Activated naive CD8-positive, alpha-beta T cell (primary cell): Measurements from ENCODE around the gene SLC23A1.
"Not testable (repeated sequence)": the region's sequence is repeated elsewhere in the genome, so short reads cannot be mapped to it uniquely, and the experiment has no call there.

Experiments
- H3K27ac Mint-ChIP-seq: one replicate; pipeline ENCODE4 v1.8.0; 2021; ENCODE audit warnings: mixed read lengths
- H3K27me3 Mint-ChIP-seq: one replicate; pipeline ENCODE4 v1.8.0; 2021; ENCODE audit warnings: mixed read lengths
- H3K36me3 Mint-ChIP-seq: one replicate; pipeline ENCODE4 v1.8.0; 2021; ENCODE audit warnings: mixed read lengths
- H3K4me1 Mint-ChIP-seq: one replicate; pipeline ENCODE4 v1.8.0; 2021; ENCODE audit warnings: low read depth, mixed read lengths
- H3K4me3 Mint-ChIP-seq: one replicate; pipeline ENCODE4 v1.8.0; 2021; ENCODE audit warnings: mild to moderate bottlenecking, mixed read lengths
- H3K9me3 Mint-ChIP-seq: one replicate; pipeline ENCODE4 v1.8.0; 2021; ENCODE audit warnings: low read depth, mixed read lengths

Gene SLC23A1

DNA sequence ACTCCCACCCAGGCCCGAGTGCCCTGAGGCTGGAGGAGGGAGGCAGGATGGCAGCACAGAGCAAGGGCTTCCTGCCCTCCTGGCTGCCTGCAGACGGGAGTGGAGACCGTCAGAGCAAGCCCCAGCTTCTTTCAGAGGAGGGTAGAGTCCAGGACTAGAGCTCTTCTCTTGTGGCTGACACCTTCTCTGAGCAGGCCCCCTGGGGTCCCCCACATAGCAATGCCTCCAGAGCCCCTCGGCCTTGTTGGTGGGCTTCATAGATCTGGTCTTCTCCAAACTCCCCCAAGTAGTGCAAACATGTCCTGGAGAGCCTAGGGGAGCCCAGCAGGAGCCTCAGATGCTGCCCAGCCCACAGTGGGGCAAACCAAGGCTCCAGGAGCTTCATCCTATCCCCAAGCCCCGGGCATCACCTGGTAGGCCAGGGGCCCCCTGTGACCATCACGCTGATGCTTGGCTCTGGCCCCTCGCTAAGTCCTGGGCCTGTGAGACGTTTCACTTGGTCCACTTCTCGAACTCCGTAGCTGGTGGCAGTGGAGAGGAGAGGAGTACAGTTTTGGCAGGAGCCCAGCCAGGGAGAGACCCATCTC lies 4.6 kb upstream of the SLC23A1 start:
- Mint-ChIP-seq H3K36me3 (no peaks in the 10 kb centered on the region), H3K27me3 (no peaks in the 10 kb centered on the region), H3K4me1 (peaks cover 54% of the 10 kb centered on the region), H3K27ac (no peak overlapping the region), H3K9me3 (no peaks in the 10 kb centered on the region), H3K4me3 (no peak overlapping the region)

DNA sequence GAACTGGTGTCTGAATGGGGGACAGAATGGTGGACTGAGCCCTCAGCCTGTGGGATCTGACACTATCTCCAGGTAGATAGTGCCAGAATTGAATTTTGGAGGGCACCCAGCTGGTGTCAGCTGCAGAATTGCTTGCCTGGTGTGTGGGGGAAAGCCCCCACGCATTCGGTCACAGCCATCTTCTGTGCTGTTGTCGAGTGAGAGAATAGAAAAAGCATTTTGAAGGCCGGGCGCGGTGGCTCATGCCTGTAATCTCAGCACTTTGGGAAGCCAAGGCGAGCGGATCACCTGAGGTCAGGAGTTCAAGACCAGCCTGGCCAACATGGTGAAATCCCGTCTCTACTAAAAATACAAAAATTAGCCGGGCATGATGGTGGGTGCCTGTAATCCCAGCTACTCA lies 3.9 kb upstream of the SLC23A1 start:
- not testable (repeated sequence) for H3K9me3 Mint-ChIP-seq, H3K36me3 Mint-ChIP-seq, H3K4me3 Mint-ChIP-seq, H3K27me3 Mint-ChIP-seq
- H3K27ac Mint-ChIP-seq: peak overlapping the region; percentile 34
- H3K4me1 Mint-ChIP-seq: peaks cover 53% of the 10 kb centered on the region

DNA sequence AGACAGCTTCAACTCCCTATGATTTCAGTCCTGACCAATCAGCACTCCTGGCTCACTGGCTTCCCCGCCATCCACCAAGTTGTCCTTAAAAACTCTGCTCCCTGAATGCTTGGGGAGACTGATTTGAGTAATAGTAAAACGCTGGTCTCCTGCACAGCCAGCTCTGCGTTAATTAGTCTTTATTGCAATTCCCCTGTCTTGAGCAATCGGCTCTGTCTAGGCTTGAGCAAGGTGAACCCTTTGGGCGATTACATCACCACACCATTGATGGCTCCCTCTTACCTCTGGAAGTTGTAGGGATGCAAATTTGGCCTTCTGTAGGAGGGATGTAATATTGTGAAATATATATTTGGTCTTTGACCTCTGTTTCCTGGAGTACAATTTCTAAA lies 2.9 kb upstream of the SLC23A1 start:
- H3K4me1 Mint-ChIP-seq: peaks cover 45% of the 10 kb centered on the region
- H3K27ac Mint-ChIP-seq: peak overlapping the region; percentile 34
- H3K36me3 Mint-ChIP-seq: no peaks in the 10 kb centered on the region
- H3K4me3 Mint-ChIP-seq: no peak overlapping the region
- H3K9me3 Mint-ChIP-seq: no peaks in the 10 kb centered on the region
- H3K27me3 Mint-ChIP-seq: no peaks in the 10 kb centered on the region

DNA sequence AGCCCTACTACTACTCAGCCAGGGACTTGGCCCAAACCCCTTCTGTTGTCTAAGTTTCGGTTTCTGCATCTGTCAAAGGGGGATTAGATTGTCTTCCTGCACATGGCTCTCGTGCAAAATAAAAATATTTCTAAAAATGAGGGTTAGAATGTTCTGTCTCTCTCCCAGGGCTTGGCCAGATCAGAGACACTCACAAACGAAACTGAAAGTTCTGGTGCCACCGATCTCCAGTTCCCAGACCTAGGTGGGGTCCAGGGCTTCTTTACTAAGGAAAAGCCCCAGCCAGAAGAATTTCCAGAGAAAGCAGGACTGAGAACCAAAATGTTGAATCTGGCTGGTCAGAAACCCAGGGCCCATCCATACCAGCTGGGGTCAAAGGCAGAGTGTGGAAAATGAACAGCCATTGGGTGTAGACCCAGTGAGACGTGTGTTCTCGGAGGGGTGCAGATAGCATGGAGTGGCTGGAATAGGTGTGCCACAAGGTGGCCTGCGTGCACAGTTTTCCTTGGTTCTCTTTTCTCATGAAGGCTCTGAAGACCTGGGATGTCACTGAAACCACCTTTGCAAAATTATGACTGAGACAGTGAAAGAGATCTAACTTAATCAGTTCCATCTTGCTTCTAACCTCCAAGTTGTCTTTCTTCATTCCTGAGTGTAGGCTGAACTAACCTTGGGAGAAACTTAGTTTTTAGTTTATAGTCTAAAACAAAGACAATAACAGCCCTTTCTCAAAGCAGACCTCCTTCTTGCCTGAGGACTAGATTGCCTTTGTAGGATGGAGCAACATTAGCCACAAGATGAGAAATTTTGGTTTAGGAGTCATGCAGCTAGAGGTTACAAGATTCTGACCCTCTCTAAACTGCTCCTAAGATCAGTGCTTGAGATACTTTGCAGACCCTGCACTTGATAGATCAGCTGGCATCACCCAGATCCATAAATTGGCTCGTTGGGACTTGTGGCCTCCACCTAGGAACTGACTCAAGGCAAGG lies 2.3 kb upstream of the SLC23A1 start:
- H3K36me3 Mint-ChIP-seq: no peaks in the 10 kb centered on the region
- peaks cover 39% of the 10 kb centered on the region for H3K4me1 Mint-ChIP-seq
- no peaks in the 10 kb centered on the region for H3K27me3 Mint-ChIP-seq
- H3K4me3 Mint-ChIP-seq: peak overlapping the region; percentile 84
- peak overlapping the region; percentile 79 for H3K27ac Mint-ChIP-seq
- H3K9me3 Mint-ChIP-seq: no peaks in the 10 kb centered on the region

DNA sequence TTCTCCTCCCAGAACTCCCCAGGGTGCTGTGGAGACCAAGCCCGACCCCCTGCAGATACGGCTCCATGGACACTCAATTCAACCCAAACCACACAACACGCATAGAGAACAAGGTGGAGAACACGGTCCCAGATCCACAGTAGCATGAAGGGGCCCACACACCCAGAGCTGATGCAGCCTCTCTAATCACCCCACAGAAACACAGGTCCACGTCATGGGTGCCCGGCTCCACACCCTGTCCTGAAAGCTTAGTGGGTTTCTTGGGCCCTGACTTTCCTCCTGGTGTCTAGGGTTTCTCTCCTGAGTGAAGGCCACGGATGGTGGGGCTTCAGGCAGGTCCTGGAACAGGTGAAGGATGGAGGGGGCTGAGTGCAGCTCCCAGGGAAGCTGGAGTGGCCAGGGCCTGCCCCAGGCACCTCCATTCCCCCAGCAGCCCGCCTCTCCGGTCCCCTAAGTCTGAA lies 1.5 kb upstream of the SLC23A1 start:
- H3K4me3 Mint-ChIP-seq: peak overlapping the region; percentile 84
- peak overlapping the region; percentile 79 for H3K27ac Mint-ChIP-seq
- peaks cover 32% of the 10 kb centered on the region for H3K4me1 Mint-ChIP-seq
- H3K27me3 Mint-ChIP-seq: no peaks in the 10 kb centered on the region
- H3K9me3 Mint-ChIP-seq: no peaks in the 10 kb centered on the region
- no peaks in the 10 kb centered on the region for H3K36me3 Mint-ChIP-seq

DNA sequence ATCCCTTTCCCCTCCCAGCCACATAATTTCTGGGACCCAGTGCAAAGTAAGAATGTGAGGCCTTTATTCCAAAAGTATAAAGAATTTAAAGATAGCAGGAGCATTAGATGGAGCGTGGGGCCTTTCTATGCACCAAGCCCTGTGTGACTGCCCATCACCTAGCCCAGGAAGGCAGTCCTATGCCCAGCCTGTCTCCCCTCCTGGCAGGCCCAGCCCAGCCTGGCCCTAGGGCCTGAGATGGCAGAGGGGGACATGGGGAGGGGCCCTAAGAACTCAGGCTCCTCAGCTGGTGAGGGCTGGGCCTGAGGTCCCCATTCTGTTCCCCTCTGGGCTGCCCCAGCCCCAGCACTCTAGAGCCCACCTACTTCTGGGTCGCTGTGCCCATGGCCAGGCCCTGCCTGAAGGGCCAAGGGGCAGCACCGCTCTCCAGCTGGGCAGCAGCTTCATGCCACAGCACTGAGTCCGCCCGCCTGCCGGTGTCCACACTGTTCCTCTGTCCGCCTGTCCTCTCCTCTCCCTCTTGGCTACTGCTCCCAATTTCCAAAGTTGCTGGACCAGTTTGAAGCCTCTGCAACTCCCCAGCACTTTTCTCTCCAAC lies 995 bp upstream of the SLC23A1 start:
- Mint-ChIP-seq H3K4me1 (peaks cover 28% of the 10 kb centered on the region), H3K27me3 (no peaks in the 10 kb centered on the region), H3K9me3 (no peaks in the 10 kb centered on the region), H3K27ac (peak overlapping the region; percentile 79), H3K4me3 (no peak overlapping the region), H3K36me3 (no peaks in the 10 kb centered on the region)

DNA sequence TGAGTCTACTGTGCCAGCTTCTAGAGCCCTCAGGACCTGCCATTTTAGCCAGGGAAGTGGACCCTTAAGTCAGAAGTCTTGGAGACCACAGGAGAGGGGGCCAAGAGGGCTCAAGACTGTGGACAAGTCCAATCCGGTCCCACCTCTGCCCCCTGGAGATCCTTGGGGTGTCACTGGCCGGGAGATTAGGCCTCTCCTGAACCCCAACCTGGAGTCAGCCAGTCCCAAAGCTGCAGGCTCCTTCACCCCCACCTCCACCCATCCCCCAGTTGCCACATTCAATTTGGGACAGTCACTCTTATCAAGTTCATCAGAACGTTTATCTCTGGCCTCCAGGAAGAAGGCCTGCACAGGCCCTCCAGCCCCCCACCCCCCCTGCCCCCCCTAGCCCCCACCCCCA lies 290 bp downstream of the SLC23A1 start:
- H3K4me1 Mint-ChIP-seq: peaks cover 22% of the 10 kb centered on the region
- H3K36me3 Mint-ChIP-seq: no peaks in the 10 kb centered on the region
- H3K4me3 Mint-ChIP-seq: no peak overlapping the region
- H3K9me3 Mint-ChIP-seq: no peaks in the 10 kb centered on the region
- H3K27me3 Mint-ChIP-seq: no peaks in the 10 kb centered on the region
- no peak overlapping the region for H3K27ac Mint-ChIP-seq

DNA sequence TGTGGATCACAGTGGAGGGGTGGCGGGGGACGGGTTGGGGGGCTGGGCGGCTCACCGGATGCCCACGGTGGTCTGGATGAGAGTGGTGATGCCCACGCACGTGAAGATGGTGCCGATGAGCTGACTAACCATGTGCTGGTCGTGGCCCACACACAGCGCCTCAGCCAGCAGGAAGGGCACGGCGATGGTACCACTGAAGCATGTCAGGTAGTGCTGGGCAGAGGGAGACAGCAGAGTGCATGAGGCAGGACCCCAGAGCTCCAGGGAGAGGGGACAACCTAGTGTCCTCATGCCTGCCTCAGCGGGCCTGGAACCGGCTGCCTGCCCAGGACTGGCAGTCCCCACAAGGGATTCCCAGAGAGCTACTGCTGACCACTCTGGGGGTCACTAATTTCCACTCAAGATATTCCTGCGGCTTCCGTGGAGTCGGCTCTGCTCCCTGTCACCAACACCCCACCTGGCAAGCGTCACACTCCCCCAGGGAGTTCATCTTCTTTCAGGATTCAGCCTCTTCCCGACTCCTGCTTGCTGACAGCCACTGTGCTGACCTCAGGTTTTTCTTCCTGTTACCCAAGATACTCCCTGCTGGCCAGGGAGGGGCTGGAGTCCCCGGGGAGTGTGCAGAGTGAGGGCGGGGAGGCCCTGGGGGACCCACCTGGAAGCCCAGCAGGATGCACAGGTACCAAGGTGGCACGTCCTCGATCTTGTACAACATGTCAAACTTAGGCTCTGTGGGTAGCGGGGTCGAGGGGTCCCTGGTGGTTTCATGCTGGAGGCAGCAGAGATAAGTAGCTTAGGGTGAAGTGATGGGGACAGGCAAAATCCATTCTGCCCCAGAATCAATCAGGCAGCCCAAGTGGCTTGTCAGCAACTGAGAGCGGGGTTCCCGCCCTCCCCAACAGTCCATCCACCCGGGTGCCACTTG lies 998 bp downstream of the SLC23A1 start:
- no peaks in the 10 kb centered on the region for H3K27me3 Mint-ChIP-seq
- H3K9me3 Mint-ChIP-seq: no peaks in the 10 kb centered on the region
- no peak overlapping the region for H3K27ac Mint-ChIP-seq
- H3K36me3 Mint-ChIP-seq: no peaks in the 10 kb centered on the region
- no peak overlapping the region for H3K4me3 Mint-ChIP-seq
- H3K4me1 Mint-ChIP-seq: peaks cover 22% of the 10 kb centered on the region

DNA sequence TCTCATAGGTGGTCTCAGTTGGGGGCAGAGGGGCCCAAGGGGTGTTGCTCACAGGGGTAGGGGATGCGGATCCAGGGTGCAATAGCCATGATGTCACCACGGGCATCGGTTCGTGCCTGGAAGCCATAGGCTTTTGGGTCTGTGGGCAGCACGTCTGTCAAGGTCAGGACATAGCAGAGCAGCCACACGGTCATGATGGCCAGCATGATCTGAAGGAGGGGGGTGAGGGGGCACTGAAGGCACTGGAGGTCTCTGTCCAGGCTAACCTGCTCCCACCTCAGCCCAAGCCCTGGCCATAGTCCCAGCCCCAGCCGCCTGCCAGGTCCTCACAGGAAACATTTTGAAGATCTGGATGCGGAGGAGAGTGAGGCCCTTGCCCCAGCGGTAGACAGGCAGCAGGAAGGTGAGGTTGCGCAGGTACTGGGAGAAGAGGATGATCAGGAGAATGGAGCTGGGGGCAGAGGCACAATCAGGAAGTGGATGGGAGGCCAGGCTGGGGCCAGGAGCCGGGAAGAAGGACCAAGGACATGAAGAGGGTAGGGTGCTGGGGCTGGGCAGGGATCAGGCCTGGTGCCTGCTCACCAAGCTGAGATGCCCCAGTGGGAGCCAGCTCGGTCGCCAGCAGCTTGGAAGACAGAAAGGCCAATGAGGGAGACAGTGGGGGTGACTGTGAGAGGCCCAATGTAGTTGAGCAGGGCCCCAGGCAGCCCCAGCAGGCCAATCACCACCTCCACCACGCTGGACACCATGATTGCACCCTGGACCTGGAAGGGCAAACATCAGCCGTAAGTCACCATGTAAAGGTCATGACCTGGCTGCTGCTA lies 3.3 kb downstream of the SLC23A1 start:
- Mint-ChIP-seq H3K4me1 (peaks cover 7% of the 10 kb centered on the region), H3K27ac (no peak overlapping the region), H3K4me3 (no peak overlapping the region), H3K36me3 (peaks cover 2% of the 10 kb centered on the region), H3K27me3 (no peaks in the 10 kb centered on the region), H3K9me3 (no peaks in the 10 kb centered on the region)

DNA sequence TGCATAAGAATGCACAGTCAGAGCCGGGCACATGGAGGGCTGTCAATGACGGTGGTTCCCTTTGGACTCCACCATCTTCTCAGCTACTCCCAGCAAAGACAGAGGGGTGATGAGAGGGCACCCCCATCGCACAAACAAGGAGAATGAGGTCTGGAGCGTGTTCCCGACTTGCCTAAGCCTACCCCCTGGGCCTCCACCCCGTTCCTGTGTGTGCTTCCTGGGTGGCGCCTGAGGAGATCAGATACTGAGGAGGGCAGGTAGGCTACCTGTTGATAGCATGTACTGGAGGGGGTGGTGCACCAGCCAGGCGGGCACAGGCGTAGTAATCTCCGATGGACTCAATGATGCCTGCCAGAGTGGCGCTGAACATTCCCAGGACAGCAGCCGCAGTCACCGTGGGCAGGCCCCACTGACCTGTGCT lies 4.1 kb downstream of the SLC23A1 start:
- H3K36me3 Mint-ChIP-seq: peaks cover 2% of the 10 kb centered on the region
- no peak overlapping the region for H3K27ac Mint-ChIP-seq
- no peaks in the 10 kb centered on the region for H3K27me3 Mint-ChIP-seq
- H3K9me3 Mint-ChIP-seq: no peaks in the 10 kb centered on the region
- no peaks in the 10 kb centered on the region for H3K4me1 Mint-ChIP-seq
- no peak overlapping the region for H3K4me3 Mint-ChIP-seq

DNA sequence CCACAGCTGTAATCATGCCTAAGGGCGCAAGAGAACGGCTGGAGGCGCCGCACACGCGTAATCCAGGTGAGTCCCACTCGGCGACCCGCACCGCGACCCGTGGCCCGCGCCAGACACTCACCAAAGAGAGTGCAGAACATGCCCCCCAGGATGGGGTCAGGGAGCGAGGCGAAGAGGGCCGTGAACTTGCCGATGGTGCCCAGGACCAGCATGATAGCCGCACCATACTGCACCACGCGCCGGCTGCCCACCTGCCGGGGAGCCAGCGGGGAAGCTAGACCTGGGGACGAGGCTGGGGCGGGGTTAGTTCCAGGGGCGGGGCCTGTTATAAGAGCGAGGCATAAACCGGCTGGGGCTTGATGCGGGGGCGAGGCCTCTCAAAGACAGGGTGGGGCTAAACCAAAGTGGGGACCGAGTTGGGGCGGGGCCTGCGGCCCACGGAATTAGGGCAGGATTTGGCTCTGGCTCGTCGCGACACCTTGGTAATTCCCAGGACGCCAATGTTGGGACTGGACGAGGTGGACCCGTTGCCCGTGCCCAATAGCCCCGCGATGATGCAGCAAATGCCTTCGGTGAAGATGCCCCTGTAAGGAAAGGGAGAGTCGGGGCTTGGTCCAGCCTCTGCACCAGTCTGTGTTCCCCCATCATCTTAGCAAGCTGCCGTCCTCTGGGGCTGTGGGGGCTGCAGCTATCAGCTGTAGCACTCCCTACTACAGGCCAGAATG lies 4.8 kb downstream of the SLC23A1 start:
- Mint-ChIP-seq H3K9me3 (no peaks in the 10 kb centered on the region), H3K4me1 (no peaks in the 10 kb centered on the region), H3K36me3 (peaks cover 2% of the 10 kb centered on the region), H3K27me3 (no peaks in the 10 kb centered on the region), H3K4me3 (no peak overlapping the region), H3K27ac (no peak overlapping the region)

DNA sequence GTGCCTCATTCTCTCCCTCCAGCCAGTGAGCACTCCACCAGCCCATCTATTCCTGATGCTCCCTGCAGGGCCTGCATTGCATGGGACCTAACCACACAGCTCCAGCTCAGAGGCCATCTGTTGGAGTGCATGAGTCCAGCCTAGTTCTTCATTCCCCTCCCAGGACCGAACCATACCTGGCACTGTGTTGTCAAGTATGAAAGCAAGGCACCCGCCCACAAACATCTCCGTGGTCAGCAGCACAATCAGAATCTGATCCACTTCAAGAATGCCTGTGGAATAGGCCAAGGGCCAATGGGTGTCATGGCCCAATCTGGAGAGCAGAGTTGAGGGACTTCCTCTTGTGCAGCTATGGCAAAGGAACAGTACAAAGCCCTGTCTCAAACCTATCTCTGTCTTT lies 5.9 kb downstream of the SLC23A1 start:
- Mint-ChIP-seq H3K4me1 (no peaks in the 10 kb centered on the region), H3K27ac (no peak overlapping the region), H3K9me3 (no peaks in the 10 kb centered on the region), H3K27me3 (no peaks in the 10 kb centered on the region), H3K4me3 (no peak overlapping the region), H3K36me3 (peaks cover 4% of the 10 kb centered on the region)

DNA sequence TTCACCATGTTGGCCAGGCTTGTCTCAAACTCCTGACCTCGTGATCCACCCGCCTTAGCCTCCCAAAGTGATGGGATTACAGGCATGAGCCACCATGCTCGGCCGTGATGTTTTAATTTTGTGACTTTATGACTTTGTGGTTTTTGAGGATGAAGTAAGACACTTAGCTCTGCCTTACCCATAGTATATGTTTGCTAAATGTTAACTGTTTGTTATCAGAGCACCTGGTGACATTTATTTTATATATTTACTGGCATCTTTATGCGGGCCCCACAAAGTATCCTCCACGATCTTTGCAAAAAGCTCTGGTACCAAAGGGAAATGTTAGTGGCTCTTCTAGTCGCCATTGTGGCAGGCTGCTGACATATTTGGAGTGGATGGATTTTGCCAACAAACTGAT lies 6.7 kb downstream of the SLC23A1 start:
- Mint-ChIP-seq H3K27ac (no peak overlapping the region), H3K27me3 (no peaks in the 10 kb centered on the region), H3K9me3 (no peaks in the 10 kb centered on the region), H3K36me3 (peaks cover 4% of the 10 kb centered on the region), H3K4me1 (no peaks in the 10 kb centered on the region), H3K4me3 (no peak overlapping the region)
